Glutamatergic neuron (in vitro differentiated cells): ENCODE results near the gene WFDC1. TPM values are rescaled to one million over a fixed set of nuclear protein-coding genes. Genes with fewer than 3 reads are reported as not detected.

Experiments used
- DNase-seq: peaks from one replicate; pipeline ENCODE4 v3.0.0; 2022
- H3K27ac Mint-ChIP-seq: one replicate; pipeline ENCODE4 v1.8.0; 2020; ENCODE audit warnings: mild to moderate bottlenecking, mixed read lengths, inconsistent platforms; ENCODE audit not compliant: unreplicated experiment
- H3K27me3 Mint-ChIP-seq: one replicate; pipeline ENCODE4 v1.8.0; 2020; ENCODE audit warnings: mild to moderate bottlenecking, moderate library complexity, mixed read lengths, inconsistent platforms; ENCODE audit not compliant: unreplicated experiment
- H3K36me3 Mint-ChIP-seq: one replicate; pipeline ENCODE4 v1.8.0; 2020; ENCODE audit warnings: mild to moderate bottlenecking, mixed read lengths, inconsistent platforms; ENCODE audit not compliant: unreplicated experiment
- H3K4me1 Mint-ChIP-seq: one replicate; pipeline ENCODE4 v1.8.0; 2020; ENCODE audit warnings: mild to moderate bottlenecking, low read depth, mixed read lengths, inconsistent platforms; ENCODE audit not compliant: unreplicated experiment
- H3K4me3 Mint-ChIP-seq: one replicate; pipeline ENCODE4 v1.8.0; 2020; ENCODE audit warnings: mild to moderate bottlenecking, mixed read lengths, inconsistent platforms; ENCODE audit not compliant: unreplicated experiment
- H3K9me3 Mint-ChIP-seq: one replicate; pipeline ENCODE4 v1.8.0; 2020; ENCODE audit warnings: mild to moderate bottlenecking, moderate library complexity, mixed read lengths, inconsistent platforms; ENCODE audit not compliant: unreplicated experiment
- total RNA-seq: library from RNA; stranded (reverse); fragmentation: NEBNext Ultra II Directional; extraction: Animal tissue kit (Norgen Biotek cat#: 25700); gene quantifications from one replicate; pipeline ENCODE4 v1.2.1, GENCODE V29; 2021; ENCODE audit not compliant: unreplicated experiment
- TF ChIP-seq, protein P1 (sequence below): fragments of 200-600 bp; sonication (generic); IDR thresholded peaks from one replicate; pipeline ENCODE4 v1.5.0; 2021; ENCODE audit not compliant: partially characterized antibody, unreplicated experiment

The WFDC1 gene
- total RNA-seq, 1 donor from 2014 or later = 0.93 TPM

- TF ChIP-seq, protein P1, sequence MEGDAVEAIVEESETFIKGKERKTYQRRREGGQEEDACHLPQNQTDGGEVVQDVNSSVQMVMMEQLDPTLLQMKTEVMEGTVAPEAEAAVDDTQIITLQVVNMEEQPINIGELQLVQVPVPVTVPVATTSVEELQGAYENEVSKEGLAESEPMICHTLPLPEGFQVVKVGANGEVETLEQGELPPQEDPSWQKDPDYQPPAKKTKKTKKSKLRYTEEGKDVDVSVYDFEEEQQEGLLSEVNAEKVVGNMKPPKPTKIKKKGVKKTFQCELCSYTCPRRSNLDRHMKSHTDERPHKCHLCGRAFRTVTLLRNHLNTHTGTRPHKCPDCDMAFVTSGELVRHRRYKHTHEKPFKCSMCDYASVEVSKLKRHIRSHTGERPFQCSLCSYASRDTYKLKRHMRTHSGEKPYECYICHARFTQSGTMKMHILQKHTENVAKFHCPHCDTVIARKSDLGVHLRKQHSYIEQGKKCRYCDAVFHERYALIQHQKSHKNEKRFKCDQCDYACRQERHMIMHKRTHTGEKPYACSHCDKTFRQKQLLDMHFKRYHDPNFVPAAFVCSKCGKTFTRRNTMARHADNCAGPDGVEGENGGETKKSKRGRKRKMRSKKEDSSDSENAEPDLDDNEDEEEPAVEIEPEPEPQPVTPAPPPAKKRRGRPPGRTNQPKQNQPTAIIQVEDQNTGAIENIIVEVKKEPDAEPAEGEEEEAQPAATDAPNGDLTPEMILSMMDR = no peak
- peaks cover 11% of the 10 kb centered on the region for H3K36me3 Mint-ChIP-seq
- no peak overlapping the region for H3K4me3 Mint-ChIP-seq
- no peak for DNase-seq
- peaks cover 26% of the 10 kb centered on the region for H3K4me1 Mint-ChIP-seq
- H3K27ac Mint-ChIP-seq = no peak overlapping the region
- H3K9me3 Mint-ChIP-seq = peaks cover 8% of the 10 kb centered on the region
- H3K27me3 Mint-ChIP-seq = peaks cover 10% of the 10 kb centered on the region
Measured at GRCh38 chr16:84247844-84248243, 46.8 kb upstream of the WFDC1 start.

DNA sequence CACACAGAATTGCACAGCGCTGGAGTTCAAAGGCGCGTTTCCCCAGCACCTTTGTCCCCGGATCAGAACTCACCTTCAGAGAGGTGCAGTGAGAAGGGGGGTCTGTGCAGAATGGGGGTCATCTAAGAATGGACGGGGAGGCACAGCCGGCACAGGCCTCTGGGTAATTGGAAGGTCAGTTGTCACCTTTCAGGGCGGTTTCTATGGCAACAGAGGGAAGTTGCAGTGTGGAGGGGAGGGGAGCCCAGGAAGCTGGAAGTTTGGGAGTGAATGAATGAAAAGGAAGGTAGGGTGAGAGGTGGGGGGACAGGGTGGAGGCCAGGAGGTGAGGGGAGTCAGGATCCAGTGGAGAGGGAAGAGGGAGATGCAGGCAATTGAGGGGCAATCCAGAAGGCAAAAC, 42.5 kb upstream of the WFDC1 start:
- peaks cover 6% of the 10 kb centered on the region for H3K27me3 Mint-ChIP-seq
- peaks cover 7% of the 10 kb centered on the region for H3K9me3 Mint-ChIP-seq
- peaks cover 26% of the 10 kb centered on the region for H3K4me1 Mint-ChIP-seq
- DNase-seq = no peak
- H3K36me3 Mint-ChIP-seq = no peaks in the 10 kb centered on the region
- H3K4me3 Mint-ChIP-seq = no peak overlapping the region
- TF ChIP-seq, protein P1 = no peak
- H3K27ac Mint-ChIP-seq = no peak overlapping the region

DNA sequence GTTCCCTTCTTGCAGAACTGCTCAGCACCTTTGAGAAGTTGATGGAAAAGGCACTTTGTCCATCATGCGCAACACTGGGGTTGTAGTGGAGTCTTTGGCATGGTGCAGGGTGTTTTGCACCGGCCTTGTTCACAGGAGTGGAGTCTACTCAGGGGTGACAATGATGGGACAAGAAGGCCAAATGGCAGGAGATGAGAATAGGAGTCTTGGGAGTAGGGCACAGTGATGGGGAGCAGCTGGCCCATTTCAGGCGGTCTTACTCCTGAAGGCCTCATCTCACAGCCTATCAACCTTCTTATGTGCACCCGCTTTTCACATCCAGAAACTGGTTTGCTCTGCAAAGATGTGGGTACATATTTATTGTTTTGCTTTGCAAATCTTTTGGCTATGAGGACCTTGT, 41.5 kb upstream of the WFDC1 start:
- TF ChIP-seq, protein P1 = no peak
- Mint-ChIP-seq H3K9me3 (peaks cover 7% of the 10 kb centered on the region), H3K36me3 (no peaks in the 10 kb centered on the region), H3K4me1 (peaks cover 26% of the 10 kb centered on the region), H3K27ac (no peak overlapping the region), H3K27me3 (peaks cover 8% of the 10 kb centered on the region), H3K4me3 (peak overlapping the region; percentile 6)
- no peak for DNase-seq

DNA sequence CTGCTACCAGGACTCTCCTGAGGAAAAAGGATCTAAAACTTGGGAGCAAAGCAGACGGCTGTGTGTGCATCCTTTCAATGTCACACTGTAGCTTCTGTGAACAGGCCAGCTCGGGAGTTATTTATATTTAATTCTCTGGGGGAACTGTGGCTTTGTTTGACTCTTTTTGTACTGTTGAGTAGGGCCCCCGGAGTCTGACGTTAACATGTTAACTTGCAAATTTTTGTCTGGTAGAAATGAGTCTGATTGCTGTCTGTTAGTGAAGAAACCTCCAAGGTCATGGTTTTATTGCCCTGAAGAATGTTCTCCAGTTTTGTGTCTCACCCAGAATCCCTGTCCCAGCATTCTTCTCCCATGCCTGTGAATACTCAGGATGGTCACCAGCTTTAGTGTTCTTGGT, 40.6 kb upstream of the WFDC1 start:
- peaks cover 7% of the 10 kb centered on the region for H3K9me3 Mint-ChIP-seq
- peaks cover 8% of the 10 kb centered on the region for H3K27me3 Mint-ChIP-seq
- H3K4me1 Mint-ChIP-seq = peaks cover 24% of the 10 kb centered on the region
- DNase-seq = no peak
- TF ChIP-seq, protein P1 = no peak
- no peaks in the 10 kb centered on the region for H3K36me3 Mint-ChIP-seq
- H3K4me3 Mint-ChIP-seq = peak overlapping the region; percentile 37
- H3K27ac Mint-ChIP-seq = no peak overlapping the region

DNA sequence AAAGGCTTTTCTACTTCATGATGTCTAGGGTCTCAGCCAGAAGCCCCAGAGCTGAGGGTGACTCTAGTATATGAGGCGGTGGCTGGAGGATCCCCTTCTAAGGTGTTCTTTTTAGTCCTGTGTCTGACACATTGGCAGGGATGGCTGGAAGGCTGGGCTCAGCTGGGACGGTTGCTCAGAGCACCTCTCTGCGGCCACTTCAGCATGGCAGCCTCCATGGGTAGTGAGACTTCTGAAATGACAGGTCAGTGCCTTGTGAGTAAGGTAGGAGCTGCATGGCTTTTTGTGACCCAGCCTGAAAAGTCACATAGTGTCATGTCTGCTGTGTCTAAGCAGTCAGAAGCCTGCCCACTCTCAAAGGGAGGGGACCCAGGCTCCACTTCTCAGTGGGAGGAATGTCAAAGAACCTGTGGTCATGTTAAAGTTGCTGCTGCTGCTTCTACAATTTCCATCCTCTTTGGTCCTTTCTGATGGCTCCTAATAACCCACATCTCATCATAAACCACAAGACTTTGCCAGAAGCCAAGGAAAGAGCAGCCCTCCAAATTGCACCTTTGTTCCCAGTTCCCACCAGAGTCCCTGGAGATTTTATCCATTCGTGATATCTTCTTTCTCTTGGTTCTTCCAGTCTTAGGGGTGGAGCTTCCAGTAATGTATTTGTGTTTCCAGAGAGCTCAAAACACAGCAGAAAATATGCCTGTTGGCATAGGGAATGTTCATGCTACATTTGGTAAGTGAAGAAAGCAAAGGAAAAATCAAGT, 39.4 kb upstream of the WFDC1 start:
- TF ChIP-seq, protein P1 = no peak
- no peak overlapping the region for H3K4me3 Mint-ChIP-seq
- peaks cover 7% of the 10 kb centered on the region for H3K9me3 Mint-ChIP-seq
- DNase-seq = no peak
- peaks cover 8% of the 10 kb centered on the region for H3K27me3 Mint-ChIP-seq
- no peak overlapping the region for H3K27ac Mint-ChIP-seq
- peaks cover 21% of the 10 kb centered on the region for H3K4me1 Mint-ChIP-seq
- H3K36me3 Mint-ChIP-seq = no peaks in the 10 kb centered on the region
